Smooth muscle cell of bladder (primary cell): Measurements from ENCODE around the gene CD53. TPM values are rescaled to one million over a fixed set of nuclear protein-coding genes. Genes with fewer than 3 reads are reported as not detected.

Experiments
- total RNA-seq: library from RNA; depleted of rRNA; stranded (reverse); fragments of >200 nt; gene quantifications from 2 replicates; pipeline ENCODE4 v1.2.3, GENCODE V29; 2014

The CD53 gene, protein sequence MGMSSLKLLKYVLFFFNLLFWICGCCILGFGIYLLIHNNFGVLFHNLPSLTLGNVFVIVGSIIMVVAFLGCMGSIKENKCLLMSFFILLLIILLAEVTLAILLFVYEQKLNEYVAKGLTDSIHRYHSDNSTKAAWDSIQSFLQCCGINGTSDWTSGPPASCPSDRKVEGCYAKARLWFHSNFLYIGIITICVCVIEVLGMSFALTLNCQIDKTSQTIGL
- total RNA-seq: not detected in 2 replicates

DNA sequence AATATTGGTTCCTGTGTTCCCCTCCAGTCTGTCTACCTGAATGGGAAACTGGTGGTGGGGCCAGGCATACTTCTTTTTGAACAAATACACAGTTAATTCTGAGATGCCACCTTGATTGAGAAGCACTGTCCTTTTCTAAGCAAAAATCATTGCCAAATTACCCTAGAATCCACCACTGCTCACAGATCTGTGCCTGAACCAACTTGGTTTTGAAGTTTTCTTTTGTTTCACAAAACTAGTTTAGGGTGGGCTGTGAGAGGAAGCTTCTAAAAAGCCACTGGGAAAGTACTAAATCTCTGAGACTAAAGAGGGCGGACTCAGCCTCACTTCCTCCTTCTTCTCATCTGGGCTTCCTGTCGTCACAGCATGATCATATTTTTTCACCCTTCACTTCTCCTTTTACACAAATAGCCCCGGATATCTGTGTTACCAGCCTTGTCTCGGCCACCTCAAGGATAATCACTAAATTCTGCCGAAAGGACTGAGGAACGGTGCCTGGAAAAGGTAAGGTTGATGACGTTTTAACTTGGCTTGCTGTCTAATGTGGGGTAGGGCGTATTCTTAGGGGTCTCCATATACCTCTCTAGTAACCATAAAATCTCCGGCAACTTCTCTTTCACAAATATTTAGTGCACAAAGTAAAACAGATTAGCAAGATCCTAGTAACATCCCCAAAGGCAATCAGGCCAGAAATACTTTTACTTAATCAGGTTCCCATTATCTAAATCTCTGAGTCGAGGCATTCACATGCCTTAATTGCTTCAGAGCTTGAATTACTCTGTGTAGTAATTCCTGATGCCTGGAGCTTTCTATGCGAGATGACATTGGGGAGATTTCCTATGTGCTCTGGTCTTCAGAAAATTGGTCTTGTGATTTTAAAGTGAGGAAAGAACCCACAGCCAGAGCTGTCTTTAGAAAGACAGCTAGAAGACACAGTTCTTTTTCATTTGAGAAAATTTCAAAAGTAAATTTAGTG is at the start of gene CD53:
CD53 (plus strand) TSS at position 404 of the 976 bp plus-strand sequence. CDS start 18,261 bp downstream, outside the sequence.

Other genes with a start within 250 kb of the CD53 start
- gene KCNA3, start 198.2 kb upstream of the CD53 start, total RNA-seq: 0.14 and 0.18 TPM in 2 replicates
- 10.0 and 12.9 TPM in 2 replicates for gene LRIF1, start 90.8 kb downstream of the CD53 start, total RNA-seq